RWPE2 (cell line): ENCODE data around the gene YAP1.

ENCODE experiments used
- ATAC-seq: fragments of 200-7000 bp; cut with Tn5 transposase; 3 replicates; pipeline ENCODE4 v1.9.1; 2021; ENCODE audit warnings: low read depth
- DNase-seq: peaks from one replicate; pipeline ENCODE4 v3.0.0-alpha.2; 2020; ENCODE audit warnings: low spot score
- H3K27ac ChIP-seq: fragments of 450-650 bp; 2 replicates; pipeline ENCODE4 v1.5.1; 2017; ENCODE audit warnings: mild to moderate bottlenecking; ENCODE audit not compliant: poor library complexity, severe bottlenecking
- H3K27me3 ChIP-seq: fragments of 250-450 bp; sonication (Bioruptor Pico); 2 replicates; pipeline ENCODE4 v1.5.1; 2021; ENCODE audit warnings: mild to moderate bottlenecking, moderate library complexity; ENCODE audit not compliant: insufficient read depth, poor library complexity, severe bottlenecking
- H3K36me3 ChIP-seq: fragments of 250-450 bp; sonication (Bioruptor Pico); 2 replicates; pipeline ENCODE4 v1.5.1; 2020; ENCODE audit warnings: low read depth, mild to moderate bottlenecking, moderate library complexity
- H3K4me1 ChIP-seq: fragments of 250-450 bp; sonication (Bioruptor Pico); 2 replicates; pipeline ENCODE4 v1.5.1; 2021; ENCODE audit warnings: mild to moderate bottlenecking, moderate library complexity; ENCODE audit not compliant: insufficient read depth, poor library complexity, severe bottlenecking
- H3K4me3 ChIP-seq: fragments of 250-450 bp; sonication (Bioruptor Pico); 2 replicates; pipeline ENCODE4 v1.5.1; 2021; ENCODE audit warnings: mild to moderate bottlenecking, moderate library complexity; ENCODE audit not compliant: severe bottlenecking
- H3K9me3 ChIP-seq: fragments of 250-450 bp; sonication (Bioruptor Pico); 2 replicates; pipeline ENCODE4 v1.5.1; 2021; ENCODE audit warnings: mild to moderate bottlenecking, moderate library complexity; ENCODE audit not compliant: severe bottlenecking
- CTCF ChIP-seq: fragments of 450-650 bp; IDR thresholded peaks from one replicate; pipeline ENCODE4 v1.5.1; 2017; ENCODE audit warnings: mild to moderate bottlenecking, moderate library complexity; ENCODE audit not compliant: poor library complexity, severe bottlenecking

YAP1 gene

GRCh38 chr11:102109896-102110760 lies at the start of gene YAP1:
Gene YAP1 (plus strand): TSS chr11:102110447. CDS start chr11:102110849, 402 bp downstream.
- DNase-seq = peak; percentile 84
- peaks cover 19% of the 10 kb centered on the region for H3K36me3 ChIP-seq
- ATAC-seq = peak; percentile 69
- no peak for TF ChIP-seq CTCF
- peak within 1 kb of the TSS; percentile 89 for H3K4me3 ChIP-seq
- H3K27ac ChIP-seq = peak within 1 kb of the TSS; percentile 98
- peaks cover 27% of the 10 kb centered on the region for H3K4me1 ChIP-seq
- no peaks in the 10 kb centered on the region for H3K27me3 ChIP-seq
- no peaks in the 10 kb centered on the region for H3K9me3 ChIP-seq

- Histone ChIP-seq H3K27ac (no peak overlapping the region), H3K27me3 (no peaks in the 10 kb centered on the region), H3K4me3 (no peak overlapping the region), H3K4me1 (peaks cover 8% of the 10 kb centered on the region), H3K9me3 (no peaks in the 10 kb centered on the region), H3K36me3 (no peaks in the 10 kb centered on the region)
- no peak for TF ChIP-seq CTCF
- ATAC-seq = no peak
- DNase-seq = no peak
These were observed 49.0 kb upstream of the YAP1 start for GRCh38 chr11:102061276-102061675.

DNA sequence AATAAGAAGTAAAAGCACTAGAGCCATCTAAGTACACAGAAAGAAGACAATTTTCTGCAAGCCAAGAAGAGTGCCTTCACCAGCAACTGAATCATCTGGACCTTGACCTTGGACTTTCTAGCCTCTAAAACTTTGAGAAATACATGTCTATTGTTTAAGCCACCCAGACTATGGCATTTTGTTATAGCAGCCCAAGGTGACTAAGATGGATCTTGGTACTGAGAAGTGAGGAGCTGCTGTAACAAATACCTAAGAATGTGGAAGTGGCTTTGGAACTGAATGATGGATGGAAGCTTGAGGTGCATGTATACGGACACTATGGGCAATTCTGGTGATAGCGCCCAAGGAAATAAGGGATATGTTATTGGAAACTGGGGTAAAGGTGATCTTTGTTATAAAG lies 48.1 kb upstream of the YAP1 start:
- no peak overlapping the region for H3K4me3 ChIP-seq
- no peaks in the 10 kb centered on the region for H3K27me3 ChIP-seq
- H3K27ac ChIP-seq = no peak overlapping the region
- H3K36me3 ChIP-seq = no peaks in the 10 kb centered on the region
- ATAC-seq = no peak
- no peak for DNase-seq
- H3K4me1 ChIP-seq = peaks cover 8% of the 10 kb centered on the region
- no peak for TF ChIP-seq CTCF
- no peaks in the 10 kb centered on the region for H3K9me3 ChIP-seq

DNA sequence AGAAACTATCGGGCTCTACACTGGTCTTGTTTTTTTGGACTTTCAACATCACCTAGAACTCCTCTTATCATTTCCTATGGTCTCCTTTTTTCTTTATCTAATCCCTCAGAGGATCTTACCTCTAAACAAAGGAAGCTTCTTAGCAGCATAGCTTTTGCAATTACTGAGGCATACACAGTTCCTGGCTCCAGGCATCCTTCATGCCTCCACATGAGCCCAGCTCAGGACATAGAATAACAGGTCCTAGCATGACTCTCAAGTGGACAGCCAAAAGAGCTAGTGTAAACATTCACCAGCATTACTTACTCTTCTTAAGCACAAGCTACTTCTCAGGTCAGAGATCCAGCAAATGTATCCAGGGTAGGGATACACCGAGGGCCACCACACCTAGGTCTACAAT lies 45.9 kb upstream of the YAP1 start:
- no peak overlapping the region for H3K4me3 ChIP-seq
- peaks cover 8% of the 10 kb centered on the region for H3K4me1 ChIP-seq
- DNase-seq = no peak
- no peak overlapping the region for H3K27ac ChIP-seq
- peak; percentile 87 for ATAC-seq
- no peaks in the 10 kb centered on the region for H3K36me3 ChIP-seq
- no peaks in the 10 kb centered on the region for H3K9me3 ChIP-seq
- TF ChIP-seq CTCF = no peak
- no peaks in the 10 kb centered on the region for H3K27me3 ChIP-seq

GRCh38 chr11:102070766-102071165 lies 39.5 kb upstream of the YAP1 start:
- DNase-seq = no peak
- Histone ChIP-seq H3K4me1 (no peaks in the 10 kb centered on the region), H3K27me3 (no peaks in the 10 kb centered on the region), H3K9me3 (peaks cover 12% of the 10 kb centered on the region), H3K36me3 (no peaks in the 10 kb centered on the region), H3K27ac (no peak overlapping the region), H3K4me3 (no peak overlapping the region)
- ATAC-seq = peak; percentile 23; the same call in 1 of the 3 replicates
- TF ChIP-seq CTCF = no peak
